22Rv1 (cell line): ENCODE results near the gene TOB2.

ENCODE experiments used
- H3K27ac ChIP-seq: fragments of 450-650 bp; 2 replicates; pipeline ENCODE4 v1.5.1; 2017
- CTCF ChIP-seq: fragments of 450-650 bp; IDR thresholded peaks from 2 replicates; pipeline ENCODE4 v1.5.1; 2017; ENCODE audit warnings: mild to moderate bottlenecking
- ZFX ChIP-seq: fragments of 450-650 bp; IDR thresholded peaks from 2 replicates; pipeline ENCODE4 v1.6.1; 2017; ENCODE audit warnings: antibody characterized with exemption, borderline replicate concordance

TOB2 gene

GRCh38 chr22:41431656-41432055 is 14.9 kb downstream of the TOB2 start:
- no peak overlapping the region for H3K27ac ChIP-seq
- no peak for TF ChIP-seq ZFX
- no peak for TF ChIP-seq CTCF

- TF ChIP-seq ZFX (no peak), CTCF (no peak)
- H3K27ac ChIP-seq: no peak overlapping the region; the same call in 1 of the 2 replicates
Measured at GRCh38 chr22:41429951-41430332, 16.7 kb downstream of the TOB2 start.

GRCh38 chr22:41429232-41429950 is 17.2 kb downstream of the TOB2 start:
- TF ChIP-seq ZFX (no peak), CTCF (no peak)
- no peak overlapping the region; the same call in 1 of the 2 replicates for H3K27ac ChIP-seq

- TF ChIP-seq ZFX (no peak), CTCF (no peak)
- H3K27ac ChIP-seq: no peak overlapping the region
Measured at GRCh38 chr22:41425660-41426365, 20.8 kb downstream of the TOB2 start.

GRCh38 chr22:41418717-41419116 is 27.9 kb downstream of the TOB2 start:
- peak overlapping the region; percentile 61 for H3K27ac ChIP-seq
- TF ChIP-seq ZFX: no peak
- no peak for TF ChIP-seq CTCF

GRCh38 chr22:41417622-41418390 is 28.8 kb downstream of the TOB2 start:
- TF ChIP-seq CTCF (no peak), ZFX (no peak)
- H3K27ac ChIP-seq: peak overlapping the region; percentile 61

- TF ChIP-seq ZFX (no peak), CTCF (no peak)
- peak overlapping the region; percentile 92 for H3K27ac ChIP-seq
Measured at GRCh38 chr22:41415554-41415953, 31.0 kb downstream of the TOB2 start.
